Bronchial epithelial cell (primary cell): ENCODE data around the gene PRR11. TPM values are rescaled to one million over a fixed set of nuclear protein-coding genes. Genes with fewer than 3 reads are reported as not detected.
A peak's percentile ranks its signal among the peaks of the same experiment; 100 is the strongest.

Experiments
- DNase-seq: peaks from one replicate; pipeline ENCODE4 v3.0.0-alpha.2; 2010; ENCODE audit warnings: low read depth
- FAIRE-seq: peaks from 2 replicates; lab custom pipeline; 2011; peaks lifted over from hg19 to GRCh38; lab: Jason Lieb, UNC
- H3K27me3 ChIP-seq: 2 replicates; pipeline ENCODE4 v1.5.1; 2011; ENCODE audit warnings: low read length; ENCODE audit not compliant: control insufficient read depth, insufficient read depth
- H3K36me3 ChIP-seq: 2 replicates; pipeline ENCODE4 v1.5.1; 2011; ENCODE audit warnings: low read length; ENCODE audit not compliant: control insufficient read depth, insufficient read depth
- H3K4me3 ChIP-seq: 2 replicates; pipeline ENCODE4 v1.5.1; 2011; ENCODE audit warnings: mild to moderate bottlenecking, low read depth, low read length, control low read depth
- total RNA-seq: library from RNA; depleted of rRNA; stranded (reverse); fragments of >200 nt; gene quantifications from 2 replicates; pipeline ENCODE4 v1.2.1, GENCODE V29; 2014
- TF ChIP-seq, protein P1 (sequence below): IDR thresholded peaks from 2 replicates; pipeline ENCODE4 v1.5.1; 2011; ENCODE audit warnings: mild to moderate bottlenecking, moderate library complexity, low read length, control low read depth, inconsistent platforms; ENCODE audit not compliant: insufficient read depth, severe bottlenecking

Gene PRR11
- total RNA-seq, 1 donor from 2014 or later, result 3.4 TPM

DNA sequence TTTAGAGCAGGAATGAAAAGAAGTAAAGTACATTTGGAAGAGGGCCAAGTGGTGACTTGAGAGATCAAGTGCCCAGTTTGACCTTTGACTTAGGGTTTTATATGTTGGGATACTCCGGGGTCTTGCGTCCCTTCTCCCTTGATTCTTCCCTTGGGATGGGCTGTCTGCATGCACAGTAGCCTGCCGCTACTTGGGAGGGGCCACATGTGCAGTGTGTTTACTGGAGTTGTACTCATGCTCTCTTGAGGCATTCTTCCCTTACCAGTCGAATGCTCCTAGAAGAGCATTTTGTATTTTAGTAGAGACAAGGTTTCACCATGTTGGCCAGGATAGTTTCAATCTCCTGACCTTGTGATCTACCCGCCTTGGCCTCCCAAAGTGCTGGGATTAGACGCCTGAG lies 88.5 kb downstream of the PRR11 start:
- TF ChIP-seq, protein P1, sequence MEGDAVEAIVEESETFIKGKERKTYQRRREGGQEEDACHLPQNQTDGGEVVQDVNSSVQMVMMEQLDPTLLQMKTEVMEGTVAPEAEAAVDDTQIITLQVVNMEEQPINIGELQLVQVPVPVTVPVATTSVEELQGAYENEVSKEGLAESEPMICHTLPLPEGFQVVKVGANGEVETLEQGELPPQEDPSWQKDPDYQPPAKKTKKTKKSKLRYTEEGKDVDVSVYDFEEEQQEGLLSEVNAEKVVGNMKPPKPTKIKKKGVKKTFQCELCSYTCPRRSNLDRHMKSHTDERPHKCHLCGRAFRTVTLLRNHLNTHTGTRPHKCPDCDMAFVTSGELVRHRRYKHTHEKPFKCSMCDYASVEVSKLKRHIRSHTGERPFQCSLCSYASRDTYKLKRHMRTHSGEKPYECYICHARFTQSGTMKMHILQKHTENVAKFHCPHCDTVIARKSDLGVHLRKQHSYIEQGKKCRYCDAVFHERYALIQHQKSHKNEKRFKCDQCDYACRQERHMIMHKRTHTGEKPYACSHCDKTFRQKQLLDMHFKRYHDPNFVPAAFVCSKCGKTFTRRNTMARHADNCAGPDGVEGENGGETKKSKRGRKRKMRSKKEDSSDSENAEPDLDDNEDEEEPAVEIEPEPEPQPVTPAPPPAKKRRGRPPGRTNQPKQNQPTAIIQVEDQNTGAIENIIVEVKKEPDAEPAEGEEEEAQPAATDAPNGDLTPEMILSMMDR, result no peak
- no peaks in the 10 kb centered on the region for H3K27me3 ChIP-seq

More for the DNA sequence above, 88.5 kb downstream of the PRR11 start:
- Histone ChIP-seq H3K36me3 (no peaks in the 10 kb centered on the region), H3K4me3 (no peak overlapping the region)
- no peak for DNase-seq
- peak; percentile 50 for FAIRE-seq

Other genes with a start within 250 kb of the PRR11 start
- gene TRIM37, start 48.9 kb upstream of the PRR11 start, total RNA-seq, result 29.0 and 29.4 TPM in 2 replicates
- 22.1 and 34.2 TPM in 2 replicates for gene SKA2, start 560 bp upstream of the PRR11 start, total RNA-seq
- gene SMG8, start 54.3 kb downstream of the PRR11 start, total RNA-seq, result 19.5 and 19.7 TPM in 2 replicates
- 1.6 and 2.6 TPM in 2 replicates for gene GDPD1, start 64.8 kb downstream of the PRR11 start, total RNA-seq
- gene YPEL2, start 175.9 kb downstream of the PRR11 start, total RNA-seq, result 2.1 and 2.6 TPM in 2 replicates